HepG2 (cell line): ENCODE measurements around the gene UBL5. TPM values are rescaled to one million over a fixed set of nuclear protein-coding genes. Genes with fewer than 3 reads are reported as not detected.

ENCODE experiments used
- AFF4 ChIP-seq: sonication (generic); formaldehyde crosslinking; IDR thresholded peaks from 2 replicates; pipeline ENCODE4 v1.4.0; 2020; ENCODE audit warnings: missing genetic modification reagents
- ATAD3A ChIP-seq: sonication (generic); formaldehyde crosslinking; IDR thresholded peaks from 2 replicates; pipeline ENCODE4 v1.4.0; 2020; ENCODE audit warnings: missing genetic modification reagents
- DMAP1 ChIP-seq: IDR thresholded peaks from 2 replicates; pipeline ENCODE4 v1.6.1; 2016
- HNRNPL ChIP-seq: fragments of 200-400 bp; formaldehyde crosslinking; IDR thresholded peaks from 2 replicates; pipeline ENCODE4 v1.6.1; 2017; ENCODE audit warnings: mild to moderate bottlenecking, low read depth, low read length
- KAT2B ChIP-seq: fragments of 150-350 bp; IDR thresholded peaks from 2 replicates; pipeline ENCODE4 v1.6.1; 2014; ENCODE audit warnings: low read depth, low read length, borderline replicate concordance
- KAT7 ChIP-seq: IDR thresholded peaks from 2 replicates; pipeline ENCODE4 v1.6.1; 2018; ENCODE audit warnings: borderline replicate concordance, missing compliant biosample characterization
- MXD1 ChIP-seq: sonication (generic); formaldehyde crosslinking; IDR thresholded peaks from 2 replicates; pipeline ENCODE4 v1.4.0; 2020; ENCODE audit warnings: mild to moderate bottlenecking, missing genetic modification reagents
- NCOA2 ChIP-seq: sonication (generic); formaldehyde crosslinking; IDR thresholded peaks from 2 replicates; pipeline ENCODE4 v1.8.0; 2022; ENCODE audit warnings: inconsistent platforms
- U2AF2 ChIP-seq: fragments of 200-400 bp; formaldehyde crosslinking; IDR thresholded peaks from 2 replicates; pipeline ENCODE4 v1.6.1; 2017; ENCODE audit warnings: low read depth, mild to moderate bottlenecking, low read length
- ZBTB14 ChIP-seq: sonication (generic); formaldehyde crosslinking; IDR thresholded peaks from 2 replicates; pipeline ENCODE4 v1.4.0; 2020; ENCODE audit warnings: missing genetic modification reagents
- ZNF468 ChIP-seq: sonication (generic); formaldehyde crosslinking; IDR thresholded peaks from 2 replicates; pipeline ENCODE4 v1.8.0; 2022; ENCODE audit warnings: mild to moderate bottlenecking, moderate library complexity, missing genetic modification reagents
- ZNF569 ChIP-seq: sonication (generic); formaldehyde crosslinking; IDR thresholded peaks from 2 replicates; pipeline ENCODE4 v1.5.0; 2020; ENCODE audit warnings: mild to moderate bottlenecking, missing genetic modification reagents, moderate library complexity, borderline replicate concordance
- ZNF660 ChIP-seq: sonication (generic); formaldehyde crosslinking; IDR thresholded peaks from 2 replicates; pipeline ENCODE4 v1.5.1; 2020; ENCODE audit warnings: mild to moderate bottlenecking, low read depth, missing genetic modification reagents, borderline replicate concordance
- ZNF670 ChIP-seq: sonication (generic); formaldehyde crosslinking; IDR thresholded peaks from 2 replicates; pipeline ENCODE4 v1.8.0; 2022; ENCODE audit warnings: mild to moderate bottlenecking, missing genetic modification reagents, borderline replicate concordance
- ZSCAN20 ChIP-seq: sonication (generic); formaldehyde crosslinking; IDR thresholded peaks from 2 replicates; pipeline ENCODE4 v1.4.0; 2020; ENCODE audit warnings: missing genetic modification reagents, mild to moderate bottlenecking, borderline replicate concordance
- polyA plus RNA-seq, 8 experiments: library from polyadenylated mRNA; depleted of rRNA in 3 of 8; stranded (reverse) in 7 of 8; unstranded in 1 of 8; fragments of >200 nt; fragmentation: Illumina TruSeq in 4 of 8; extraction: Trizol in 4 of 8; gene quantifications; 2 replicates each; pipeline versions ENCODE4 v1.2.1 to v1.2.3, GENCODE V29; 2011 to 2016; ENCODE audit warnings: low read depth in 4 of 8, missing spikeins in 1 of 8, mixed read lengths in 1 of 8; ENCODE audit not compliant: insufficient read depth in 1 of 8
- total RNA-seq, 5 experiments: library from RNA; depleted of rRNA; stranded (reverse); fragments of >200 nt; fragmentation: Illumina TruSeq; extraction: Trizol; gene quantifications; 2 replicates each; pipeline ENCODE4 v1.2.3, GENCODE V29; 2016; ENCODE audit warnings: low read depth in 1 of 5
- TF ChIP-seq, protein P1 (sequence below): IDR thresholded peaks from 2 replicates; pipeline ENCODE4 v1.6.1; 2016
- TF ChIP-seq, protein P2 (sequence below): sonication (generic); formaldehyde crosslinking; IDR thresholded peaks from 2 replicates; pipeline ENCODE4 v1.5.1; 2020; ENCODE audit warnings: missing genetic modification reagents, mild to moderate bottlenecking, borderline replicate concordance
- TF ChIP-seq, protein P3 (sequence below): sonication (generic); formaldehyde crosslinking; IDR thresholded peaks from 2 replicates; pipeline ENCODE4 v1.9.0; 2022; ENCODE audit warnings: missing genetic modification reagents, mild to moderate bottlenecking, borderline replicate concordance

UBL5 gene
- total and polyA plus RNA-seq, 2 of the 13 experiments (the other 11 are each of a cell fraction or from before 2014, with no cell fraction given), result 373 to 487 TPM

- TF ChIP-seq AFF4 (CRISPR knock-in tag) (no peak), ZNF569 (no peak), ZSCAN20 (no peak), ZNF670 (CRISPR knock-in tag) (no peak), ATAD3A (CRISPR knock-in tag) (no peak), KAT2B (no peak), U2AF2 (no peak), NCOA2 (CRISPR knock-in tag) (0 out of 2 replicates have a peak, but pooled peaks have one; percentile 14), ZBTB14 (no peak), KAT7 (CRISPR knock-in tag) (peak; percentile 47; the same call in 1 of the 2 replicates), ZNF660 (CRISPR knock-in tag) (no peak), HNRNPL (no peak), MXD1 (CRISPR knock-in tag) (0 out of 2 replicates have a peak, but pooled peaks have one; percentile 27), DMAP1 (peak; percentile 92; the same call in 1 of the 2 replicates), ZNF468 (no peak)
- TF ChIP-seq, protein P1, sequence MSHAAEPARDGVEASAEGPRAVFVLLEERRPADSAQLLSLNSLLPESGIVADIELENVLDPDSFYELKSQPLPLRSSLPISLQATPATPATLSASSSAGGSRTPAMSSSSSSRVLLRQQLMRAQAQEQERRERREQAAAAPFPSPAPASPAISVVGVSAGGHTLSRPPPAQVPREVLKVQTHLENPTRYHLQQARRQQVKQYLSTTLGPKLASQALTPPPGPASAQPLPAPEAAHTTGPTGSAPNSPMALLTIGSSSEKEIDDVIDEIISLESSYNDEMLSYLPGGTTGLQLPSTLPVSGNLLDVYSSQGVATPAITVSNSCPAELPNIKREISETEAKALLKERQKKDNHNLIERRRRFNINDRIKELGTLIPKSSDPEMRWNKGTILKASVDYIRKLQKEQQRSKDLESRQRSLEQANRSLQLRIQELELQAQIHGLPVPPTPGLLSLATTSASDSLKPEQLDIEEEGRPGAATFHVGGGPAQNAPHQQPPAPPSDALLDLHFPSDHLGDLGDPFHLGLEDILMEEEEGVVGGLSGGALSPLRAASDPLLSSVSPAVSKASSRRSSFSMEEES (CRISPR knock-in tag), result no peak
- TF ChIP-seq, protein P2, sequence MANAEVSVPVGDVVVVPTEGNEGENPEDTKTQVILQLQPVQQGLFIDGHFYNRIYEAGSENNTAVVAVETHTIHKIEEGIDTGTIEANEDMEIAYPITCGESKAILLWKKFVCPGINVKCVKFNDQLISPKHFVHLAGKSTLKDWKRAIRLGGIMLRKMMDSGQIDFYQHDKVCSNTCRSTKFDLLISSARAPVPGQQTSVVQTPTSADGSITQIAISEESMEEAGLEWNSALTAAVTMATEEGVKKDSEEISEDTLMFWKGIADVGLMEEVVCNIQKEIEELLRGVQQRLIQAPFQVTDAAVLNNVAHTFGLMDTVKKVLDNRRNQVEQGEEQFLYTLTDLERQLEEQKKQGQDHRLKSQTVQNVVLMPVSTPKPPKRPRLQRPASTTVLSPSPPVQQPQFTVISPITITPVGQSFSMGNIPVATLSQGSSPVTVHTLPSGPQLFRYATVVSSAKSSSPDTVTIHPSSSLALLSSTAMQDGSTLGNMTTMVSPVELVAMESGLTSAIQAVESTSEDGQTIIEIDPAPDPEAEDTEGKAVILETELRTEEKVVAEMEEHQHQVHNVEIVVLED, result peak; percentile 72; the same call in 1 of the 2 replicates
- TF ChIP-seq, protein P3, sequence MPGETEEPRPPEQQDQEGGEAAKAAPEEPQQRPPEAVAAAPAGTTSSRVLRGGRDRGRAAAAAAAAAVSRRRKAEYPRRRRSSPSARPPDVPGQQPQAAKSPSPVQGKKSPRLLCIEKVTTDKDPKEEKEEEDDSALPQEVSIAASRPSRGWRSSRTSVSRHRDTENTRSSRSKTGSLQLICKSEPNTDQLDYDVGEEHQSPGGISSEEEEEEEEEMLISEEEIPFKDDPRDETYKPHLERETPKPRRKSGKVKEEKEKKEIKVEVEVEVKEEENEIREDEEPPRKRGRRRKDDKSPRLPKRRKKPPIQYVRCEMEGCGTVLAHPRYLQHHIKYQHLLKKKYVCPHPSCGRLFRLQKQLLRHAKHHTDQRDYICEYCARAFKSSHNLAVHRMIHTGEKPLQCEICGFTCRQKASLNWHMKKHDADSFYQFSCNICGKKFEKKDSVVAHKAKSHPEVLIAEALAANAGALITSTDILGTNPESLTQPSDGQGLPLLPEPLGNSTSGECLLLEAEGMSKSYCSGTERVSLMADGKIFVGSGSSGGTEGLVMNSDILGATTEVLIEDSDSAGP (CRISPR knock-in tag), result peak; percentile 96
Observed at GRCh38 chr19:9818734-9819595, 8.8 kb upstream of the UBL5 start, which contains the start of gene FBXL12 (continued).
